ENCODE results near the gene TCFL5.

The TCFL5 gene

GRCh38 chr20:62808211-62808865, 53.3 kb downstream of the TCFL5 start:
- DNase-seq: peak; percentile 87

GRCh38 chr20:62807444-62808210, 54.0 kb downstream of the TCFL5 start:
- DNase-seq: no peak

- DNase-seq: no peak
These were observed 55.1 kb downstream of the TCFL5 start for GRCh38 chr20:62806383-62807050.

GRCh38 chr20:62805711-62806382, 55.8 kb downstream of the TCFL5 start:
- DNase-seq: no peak

GRCh38 chr20:62805155-62805710, 56.4 kb downstream of the TCFL5 start:
- no peak for DNase-seq

GRCh38 chr20:62804627-62805154, 56.9 kb downstream of the TCFL5 start, which contains the start of gene OGFR:
TSS of gene OGFR (plus strand) at chr20:62804835. CDS start at chr20:62804860, 25 bp downstream.
- no peak for DNase-seq

- DNase-seq: no peak
These were observed 57.5 kb downstream of the TCFL5 start for GRCh38 chr20:62804021-62804626.

GRCh38 chr20:62802026-62802712, 59.5 kb downstream of the TCFL5 start:
- no peak for DNase-seq

GRCh38 chr20:62801284-62802010, 60.2 kb downstream of the TCFL5 start:
- no peak for DNase-seq

GRCh38 chr20:62800314-62801259, 61.0 kb downstream of the TCFL5 start:
- no peak for DNase-seq

GRCh38 chr20:62799873-62800272, 61.7 kb downstream of the TCFL5 start:
- no peak for DNase-seq

- DNase-seq: no peak
These were observed 62.2 kb downstream of the TCFL5 start for GRCh38 chr20:62799459-62799858.

- DNase-seq: no peak
These were observed 62.6 kb downstream of the TCFL5 start for GRCh38 chr20:62799036-62799435.

- no peak for DNase-seq
These were observed 63.7 kb downstream of the TCFL5 start for GRCh38 chr20:62797671-62798532.

GRCh38 chr20:62796699-62797491, 64.7 kb downstream of the TCFL5 start:
- DNase-seq: peak; percentile 21

GRCh38 chr20:62795023-62795761, 66.4 kb downstream of the TCFL5 start:
- DNase-seq: peak; percentile 88

Data from retina (tissue), 1 donor.